RPMI7951 (cell line): ENCODE measurements around the gene IFITM2. TPM values are rescaled to one million over a fixed set of nuclear protein-coding genes. Genes with fewer than 3 reads are reported as not detected.
A peak's percentile ranks its signal among the peaks of the same experiment; 100 is the strongest.

Source experiments
- DNase-seq: peaks from one replicate; pipeline ENCODE4 v3.0.0-alpha.2; 2012; ENCODE audit warnings: low read depth
- total RNA-seq: library from RNA; depleted of rRNA; stranded (reverse); fragments of >200 nt; shearing (Covaris generic); gene quantifications from 2 replicates; pipeline ENCODE4 v1.2.3, GENCODE V29; 2014

Gene IFITM2
- total RNA-seq, 1 experiment from 2014 or later = 28.0 TPM

GRCh38 chr11:293271-293851 lies 14.3 kb upstream of the IFITM2 start:
- DNase-seq = no peak

- no peak for DNase-seq
Observed at GRCh38 chr11:293852-294661, 13.6 kb upstream of the IFITM2 start.

GRCh38 chr11:294780-295179 lies 12.8 kb upstream of the IFITM2 start:
- no peak for DNase-seq

GRCh38 chr11:295351-296170 lies 12.1 kb upstream of the IFITM2 start:
- DNase-seq = no peak

- no peak for DNase-seq
Observed at GRCh38 chr11:296171-297050, 11.2 kb upstream of the IFITM2 start.

GRCh38 chr11:297051-297585 lies 10.5 kb upstream of the IFITM2 start:
- no peak for DNase-seq

GRCh38 chr11:297586-298405 lies 9.8 kb upstream of the IFITM2 start:
- no peak for DNase-seq

- no peak for DNase-seq
Observed at GRCh38 chr11:298406-299065, 9.1 kb upstream of the IFITM2 start.

- no peak for DNase-seq
Observed at GRCh38 chr11:299081-299891, 8.3 kb upstream of the IFITM2 start, which contains the start of gene IFITM5. Gene IFITM5 (minus strand): TSS chr11:299526. CDS start chr11:299490, 36 bp downstream.

- DNase-seq = no peak
Observed at GRCh38 chr11:299951-300735, 7.5 kb upstream of the IFITM2 start.

- no peak for DNase-seq
Observed at GRCh38 chr11:303363-303762, 4.3 kb upstream of the IFITM2 start.

- no peak for DNase-seq
Observed at GRCh38 chr11:304061-304506, 3.5 kb upstream of the IFITM2 start.

GRCh38 chr11:304915-305843 lies 2.4 kb upstream of the IFITM2 start:
- peak; percentile 51 for DNase-seq

- no peak for DNase-seq
Observed at GRCh38 chr11:305844-306211, 1.8 kb upstream of the IFITM2 start.

- DNase-seq = no peak
Observed at GRCh38 chr11:306645-307371, 808 bp upstream of the IFITM2 start.
